Pancreas (tissue), 10 donors: ENCODE data around the gene VPS52. TPM values are rescaled to one million over a fixed set of nuclear protein-coding genes. Genes with fewer than 3 reads are reported as not detected.

ENCODE experiments used
- ATAC-seq, 4 donors: fragments of 200-7000 bp; cut with Tn5 transposase; one replicate each; pipeline versions ENCODE4 v1.8.0 to v1.9.1; 2020; ENCODE audit warnings: mild to moderate bottlenecking in 4 of 4, moderate library complexity in 4 of 4
- DNase-seq, 6 donors: peaks; one replicate each; pipeline ENCODE4 v3.0.0-alpha.2; 2020
- FAIRE-seq: peaks from 2 replicates; lab custom pipeline; 2012; peaks lifted over from hg19 to GRCh38; lab: Jason Lieb, UNC
- H3K27ac ChIP-seq, 4 donors: fragments of 200-600 bp; sonication (generic); 1 replicate in 3 of 4; 2 replicates in 1 of 4; pipeline versions ENCODE4 v1.5.0 to v1.8.0; 2020
- H3K27me3 ChIP-seq, 4 donors: fragments of 200-600 bp; one replicate each; pipeline ENCODE4 v1.8.0; 2021
- H3K36me3 ChIP-seq, 3 donors: fragments of 200-600 bp; sonication (generic) in 1 of 3; one replicate each; pipeline versions ENCODE4 v1.5.0 to v1.8.0; 2020 to 2021
- H3K4me1 ChIP-seq, 3 donors: fragments of 200-600 bp; one replicate each; pipeline ENCODE4 v1.8.0; 2021
- H3K4me3 ChIP-seq, 4 donors: fragments of 200-600 bp; sonication (generic) in 2 of 4; one replicate each; pipeline versions ENCODE4 v1.5.0 to v1.8.0; 2020 to 2021
- H3K9me3 ChIP-seq, 4 donors: fragments of 200-600 bp; one replicate each; pipeline ENCODE4 v1.8.0; 2021
- WGBS, 2 donors: extraction: QIAGEN DNeasy Blood & Tissue Kit; methylation state at CpG; one replicate each; pipeline ENCODE4 v1.1.7; 2013; 5-methylcytosine and 5-hydroxymethylcytosine counted together
- intact Hi-C, 3 donors: fragments of 100-400 bp; cut with DNase I; formaldehyde crosslinking; loops; one replicate each; pipeline versions ENCODE4 v1.11.1 to v1.14.2; 2022
- polyA plus RNA-seq, 2 donors: library from polyadenylated mRNA; stranded (reverse); fragments of 200-250 nt; gene quantifications; one replicate each; pipeline ENCODE4 v1.2.3, GENCODE V29; 2013
- total RNA-seq, 6 donors: library from RNA; stranded (reverse); fragmentation: NEBNext Ultra II Directional in 4 of 6; extraction: Animal tissue kit (Norgen Biotek cat#: 25700) in 4 of 6; gene quantifications; one replicate each; pipeline versions ENCODE4 v1.2.1 to v1.2.4, GENCODE V29; 2021 to 2023
- TF ChIP-seq, protein P1 (sequence below), 4 donors: fragments of 200-600 bp; sonication (generic) in 3 of 4; IDR thresholded peaks; one replicate each; pipeline versions ENCODE4 v1.5.0 to v1.8.0; 2021; ENCODE audit warnings: antibody characterized with exemption in 4 of 4
- donor health status: healthy with polysubstance abuse.
- donor health status: DM: no; HTN: no; CAD: no; lungs with moderate emphysema.
- donor health status: DM: no; HTN: no; CAD: no.
- donor health status: control.
- donor health status: control.
- donor health status: Bipolar disorder and iron deficiency.
- donor health status: DM: yes; HTN: yes; CAD: no.
- donor health status: DM: no; HTN: no; CAD: no.
- donor health status: DM: no; HTN: no; CAD: no.
- donor health status: DM: yes; HTN: yes; CAD: no.

Gene VPS52
- total and polyA plus RNA-seq, 8 donors = 23.2 to 62.2 (median 30.0) TPM

DNA sequence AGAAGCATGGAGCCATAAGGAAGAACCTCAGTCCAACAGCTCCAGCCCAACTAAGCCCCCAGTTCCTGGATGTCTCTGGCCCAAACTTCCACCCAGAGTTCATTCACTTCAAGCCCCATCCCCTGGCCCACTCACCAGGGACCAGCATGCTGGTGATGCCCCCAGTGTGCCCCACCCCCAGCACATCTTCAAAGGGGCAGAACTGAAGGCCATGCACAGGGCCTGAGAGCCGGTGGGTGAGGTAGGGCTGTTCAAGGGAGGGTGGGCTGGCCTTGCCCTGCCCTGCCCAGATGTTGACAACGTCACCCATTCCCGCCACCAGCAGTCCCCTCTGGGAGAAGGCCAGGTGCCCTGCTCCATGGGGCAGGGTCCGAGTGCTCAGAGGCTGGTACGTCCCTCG, 8.9 kb upstream of the VPS52 start:
- ATAC-seq (no peak), FAIRE-seq (no peak), DNase-seq (peak in 1 of 6 donors; percentile 20)
- no peaks in the 10 kb centered on the region for H3K27me3 ChIP-seq
- peaks cover 0 to 21% (median 9%) of the 10 kb centered on the region in 3 donors for H3K36me3 ChIP-seq
- peaks cover 0 to 6% (median 0%) of the 10 kb centered on the region in 3 donors for H3K4me1 ChIP-seq
- 77% methylated on average over 6 of the region's 6 CpGs for WGBS, 2 donors
- intact Hi-C loops = no loop called here
- no peak overlapping the region for H3K27ac ChIP-seq
- TF ChIP-seq, protein P1, sequence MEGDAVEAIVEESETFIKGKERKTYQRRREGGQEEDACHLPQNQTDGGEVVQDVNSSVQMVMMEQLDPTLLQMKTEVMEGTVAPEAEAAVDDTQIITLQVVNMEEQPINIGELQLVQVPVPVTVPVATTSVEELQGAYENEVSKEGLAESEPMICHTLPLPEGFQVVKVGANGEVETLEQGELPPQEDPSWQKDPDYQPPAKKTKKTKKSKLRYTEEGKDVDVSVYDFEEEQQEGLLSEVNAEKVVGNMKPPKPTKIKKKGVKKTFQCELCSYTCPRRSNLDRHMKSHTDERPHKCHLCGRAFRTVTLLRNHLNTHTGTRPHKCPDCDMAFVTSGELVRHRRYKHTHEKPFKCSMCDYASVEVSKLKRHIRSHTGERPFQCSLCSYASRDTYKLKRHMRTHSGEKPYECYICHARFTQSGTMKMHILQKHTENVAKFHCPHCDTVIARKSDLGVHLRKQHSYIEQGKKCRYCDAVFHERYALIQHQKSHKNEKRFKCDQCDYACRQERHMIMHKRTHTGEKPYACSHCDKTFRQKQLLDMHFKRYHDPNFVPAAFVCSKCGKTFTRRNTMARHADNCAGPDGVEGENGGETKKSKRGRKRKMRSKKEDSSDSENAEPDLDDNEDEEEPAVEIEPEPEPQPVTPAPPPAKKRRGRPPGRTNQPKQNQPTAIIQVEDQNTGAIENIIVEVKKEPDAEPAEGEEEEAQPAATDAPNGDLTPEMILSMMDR (IDR thresholded peaks at IDR 0.05) = no peak
- H3K9me3 ChIP-seq = no peaks in the 10 kb centered on the region
- H3K4me3 ChIP-seq = no peak overlapping the region

DNA sequence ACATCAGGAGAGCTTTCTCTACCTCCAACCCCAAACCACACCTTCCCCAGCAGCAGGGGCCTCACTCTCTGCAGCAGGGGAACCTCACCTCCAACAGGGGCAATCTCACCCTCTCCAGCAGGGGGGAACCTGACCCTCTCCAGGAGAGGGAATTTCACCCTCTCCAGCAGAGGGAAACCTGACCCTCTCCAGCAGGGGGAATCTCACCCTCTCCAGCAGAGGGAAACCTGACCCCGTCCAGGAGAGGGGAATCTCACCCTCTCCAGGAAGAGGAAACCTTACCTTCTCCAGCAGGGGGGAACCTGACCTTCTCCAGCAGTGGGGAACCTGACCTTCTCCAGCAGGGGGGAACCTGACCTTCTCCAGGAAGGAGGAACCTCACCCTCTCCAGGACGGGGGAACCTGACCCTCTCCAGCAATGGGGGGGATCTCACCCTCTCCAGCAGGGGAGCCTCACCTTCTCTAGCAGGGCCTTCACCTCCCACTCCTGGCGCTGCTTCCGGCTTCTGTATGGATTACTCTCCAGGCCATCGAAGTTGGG, 8.4 kb upstream of the VPS52 start:
- no peak overlapping the region for H3K27ac ChIP-seq
- peak in 1 of 6 donors; percentile 24 for DNase-seq
- no peaks in the 10 kb centered on the region for H3K27me3 ChIP-seq
- 61 to 68% methylated on average over 5 of the region's 5 CpGs for WGBS, 2 donors
- TF ChIP-seq, protein P1 (IDR thresholded peaks at IDR 0.05) = peak in 2 of 4 donors; percentile 14 to 20
- no peak overlapping the region for H3K4me3 ChIP-seq
- intact Hi-C loops = no loop called here
- peaks cover 0 to 6% (median 3%) of the 10 kb centered on the region in 3 donors for H3K4me1 ChIP-seq
- H3K36me3 ChIP-seq = peaks cover 0 to 26% (median 14%) of the 10 kb centered on the region in 3 donors
- no peak for FAIRE-seq
- ATAC-seq = peak in 3 of 4 donors; percentile 25 to 46 (median 33)
- H3K9me3 ChIP-seq = no peaks in the 10 kb centered on the region

DNA sequence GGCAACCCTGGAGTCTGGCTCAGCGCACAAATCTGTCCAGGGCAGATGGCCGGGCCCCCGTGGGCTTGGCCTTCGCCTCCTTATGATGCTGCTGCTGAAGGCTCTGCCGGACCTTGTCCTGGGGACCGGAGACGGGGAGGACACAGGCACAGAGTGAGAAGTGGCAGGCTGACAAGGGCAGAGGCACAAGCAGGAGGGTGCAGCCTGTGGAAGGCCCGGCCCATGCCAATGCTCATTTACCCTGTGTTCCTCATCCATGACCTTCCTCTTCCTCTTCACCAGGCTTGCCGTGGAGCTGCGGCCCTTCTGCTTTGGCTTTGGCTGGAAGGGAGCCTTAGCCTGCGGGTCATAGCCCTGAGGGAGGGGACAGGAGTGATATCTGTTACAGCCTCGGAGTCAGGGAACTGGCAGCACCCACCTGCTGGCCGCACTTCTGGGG, 7.6 kb upstream of the VPS52 start:
- Histone ChIP-seq H3K9me3 (no peaks in the 10 kb centered on the region), H3K36me3 (peaks cover 0 to 31% (median 15%) of the 10 kb centered on the region in 3 donors), H3K27ac (no peak overlapping the region), H3K4me1 (peaks cover 2 to 11% (median 9%) of the 10 kb centered on the region in 3 donors), H3K27me3 (no peaks in the 10 kb centered on the region), H3K4me3 (no peak overlapping the region)
- intact Hi-C loops = no loop called here
- WGBS, 2 donors = 73 to 76% methylated on average over 13 of the region's 13 CpGs
- ATAC-seq = peak in 2 of 4 donors; percentile 3 to 6
- TF ChIP-seq, protein P1 (IDR thresholded peaks at IDR 0.05) = no peak
- no peak for FAIRE-seq
- peak in 2 of 6 donors; percentile 24 to 67 for DNase-seq

DNA sequence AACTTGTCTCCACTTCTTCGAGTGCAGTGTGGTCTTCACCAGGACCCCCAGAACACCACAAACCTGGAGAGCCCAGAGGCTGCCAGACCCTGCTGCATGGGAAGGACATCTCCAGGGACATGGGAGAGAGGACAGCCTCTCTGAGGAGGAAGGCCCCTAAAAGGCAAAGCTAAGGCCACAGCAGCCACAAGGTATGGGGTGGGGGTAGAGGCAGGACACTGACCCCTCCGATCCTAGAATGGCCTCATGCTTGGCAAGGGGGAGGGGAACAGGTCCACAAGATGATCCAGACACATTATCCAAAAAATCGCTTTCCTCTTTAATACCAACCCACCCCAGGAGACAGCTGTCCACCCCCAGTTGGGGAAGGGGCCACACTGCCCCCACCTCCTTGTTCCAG, 7.1 kb upstream of the VPS52 start:
- ATAC-seq (no peak), FAIRE-seq (no peak), DNase-seq (peak in 1 of 6 donors; percentile 11)
- Histone ChIP-seq H3K9me3 (no peaks in the 10 kb centered on the region), H3K4me1 (peaks cover 7 to 16% (median 13%) of the 10 kb centered on the region in 3 donors), H3K27ac (no peak overlapping the region), H3K36me3 (peaks cover 0 to 31% (median 15%) of the 10 kb centered on the region in 3 donors), H3K4me3 (no peak overlapping the region), H3K27me3 (no peaks in the 10 kb centered on the region)
- WGBS, 2 donors = 79 to 89% methylated on average over 3 of the region's 3 CpGs
- TF ChIP-seq, protein P1 (IDR thresholded peaks at IDR 0.05) = no peak
- intact Hi-C loops = no loop called here

DNA sequence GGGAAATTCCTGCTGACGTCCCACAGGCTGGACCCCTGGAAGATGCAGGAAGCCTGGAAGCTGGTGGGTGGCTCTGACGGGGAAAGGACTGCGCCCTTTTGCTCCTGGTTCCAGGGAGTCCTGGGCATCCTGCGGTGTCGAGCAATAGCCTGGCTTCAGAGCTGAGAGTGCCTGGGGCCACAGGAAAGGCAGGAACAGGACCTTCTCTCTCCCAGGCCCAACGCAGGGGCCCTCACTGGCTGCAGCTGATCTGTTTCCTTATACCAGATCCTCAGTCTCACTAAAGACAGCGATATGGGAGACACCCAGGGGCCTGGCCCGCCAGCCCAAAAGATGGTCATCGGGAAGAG, 6.7 kb upstream of the VPS52 start:
- WGBS, 2 donors = 79 to 90% methylated on average over 9 of the region's 9 CpGs

More for the DNA sequence above, 6.7 kb upstream of the VPS52 start:
- Histone ChIP-seq H3K4me3 (no peak overlapping the region), H3K4me1 (peaks cover 11 to 19% (median 16%) of the 10 kb centered on the region in 3 donors), H3K9me3 (no peaks in the 10 kb centered on the region), H3K27me3 (no peaks in the 10 kb centered on the region), H3K27ac (peak overlapping the region in 1 of 4 donors; percentile 72), H3K36me3 (peaks cover 0 to 31% (median 15%) of the 10 kb centered on the region in 3 donors)
- DNase-seq (no peak), ATAC-seq (no peak), FAIRE-seq (no peak)
- intact Hi-C loops = no loop called here
- TF ChIP-seq, protein P1 (IDR thresholded peaks at IDR 0.05) = no peak
